GM21786 (cell line): ENCODE measurements around the gene KCNH3.

Source experiments
- ATAC-seq: cut with Tn5 transposase; IDR thresholded peaks from one replicate; pipeline ENCODE4 v1.9.1; 2021; ENCODE audit not compliant: unreplicated experiment

The KCNH3 gene

GRCh38 chr12:49557917-49558215, 19.0 kb downstream of the KCNH3 start:
- no peak for ATAC-seq

- ATAC-seq = no peak
These were observed 19.7 kb downstream of the KCNH3 start for GRCh38 chr12:49558526-49558925.

- ATAC-seq = no peak
These were observed 20.3 kb downstream of the KCNH3 start for GRCh38 chr12:49559011-49559675.

GRCh38 chr12:49560695-49561094, 21.9 kb downstream of the KCNH3 start:
- no peak for ATAC-seq

GRCh38 chr12:49562233-49562632, 23.4 kb downstream of the KCNH3 start:
- ATAC-seq = no peak

GRCh38 chr12:49562831-49563230, 24.0 kb downstream of the KCNH3 start:
- ATAC-seq = no peak

GRCh38 chr12:49563951-49564685, 25.3 kb downstream of the KCNH3 start:
- no peak for ATAC-seq

- no peak for ATAC-seq
These were observed 26.0 kb downstream of the KCNH3 start for GRCh38 chr12:49564686-49565405.

- no peak for ATAC-seq
These were observed 26.8 kb downstream of the KCNH3 start for GRCh38 chr12:49565406-49566265.

- no peak for ATAC-seq
These were observed 27.5 kb downstream of the KCNH3 start for GRCh38 chr12:49566361-49566760.

- no peak for ATAC-seq
These were observed 28.4 kb downstream of the KCNH3 start for GRCh38 chr12:49567302-49567610.

- peak; percentile 79 for ATAC-seq
These were observed 29.0 kb downstream of the KCNH3 start, which contains the start of gene MCRS1 for GRCh38 chr12:49567611-49568441. Gene MCRS1, minus strand, starts transcription at chr12:49568142. Its CDS starts 1,411 bp downstream, at chr12:49566731.

- ATAC-seq = peak; percentile 15
These were observed 29.8 kb downstream of the KCNH3 start for GRCh38 chr12:49568442-49569162.

- ATAC-seq = no peak
These were observed 38.9 kb downstream of the KCNH3 start for GRCh38 chr12:49577589-49578315.

GRCh38 chr12:49578471-49579112, 39.8 kb downstream of the KCNH3 start:
- no peak for ATAC-seq

GRCh38 chr12:49580572-49581535, 42.0 kb downstream of the KCNH3 start:
- ATAC-seq = peak; percentile 67

- no peak for ATAC-seq
These were observed 43.4 kb downstream of the KCNH3 start for GRCh38 chr12:49582201-49582600.
